ENCODE measurements around the gene AKAP6. TPM values are rescaled to one million over a fixed set of nuclear protein-coding genes. Genes with fewer than 3 reads are reported as not detected.
"Not testable (repeated sequence)": the region's sequence is repeated elsewhere in the genome, so short reads cannot be mapped to it uniquely, and the experiment has no call there.

The AKAP6 gene
- total RNA-seq, 1 donor from 2014 or later, result 5.1 TPM

GRCh38 chr14:32373174-32373573 lies 44.1 kb downstream of the AKAP6 start:
- not testable (repeated sequence) for DNase-seq (ENCODE audit: low read depth)

GRCh38 chr14:32374155-32374554 lies 45.1 kb downstream of the AKAP6 start:
- DNase-seq (ENCODE audit: low read depth), result no peak

GRCh38 chr14:32375663-32376062 lies 46.6 kb downstream of the AKAP6 start:
- no peak for DNase-seq (ENCODE audit: low read depth)

- no peak for DNase-seq (ENCODE audit: low read depth)
Measured at GRCh38 chr14:32377046-32377646, 48.0 kb downstream of the AKAP6 start.

- no peak for DNase-seq (ENCODE audit: low read depth)
Measured at GRCh38 chr14:32378284-32378683, 49.2 kb downstream of the AKAP6 start.

- DNase-seq (ENCODE audit: low read depth), result no peak
Measured at GRCh38 chr14:32379447-32379846, 50.3 kb downstream of the AKAP6 start.

GRCh38 chr14:32381869-32382268 lies 52.8 kb downstream of the AKAP6 start:
- DNase-seq (ENCODE audit: low read depth), result no peak

GRCh38 chr14:32382704-32383103 lies 53.6 kb downstream of the AKAP6 start:
- DNase-seq (ENCODE audit: low read depth), result no peak

GRCh38 chr14:32383364-32384009 lies 54.4 kb downstream of the AKAP6 start:
- DNase-seq (ENCODE audit: low read depth), result no peak

GRCh38 chr14:32384464-32384863 lies 55.4 kb downstream of the AKAP6 start:
- no peak for DNase-seq (ENCODE audit: low read depth)

- not testable (repeated sequence) for DNase-seq (ENCODE audit: low read depth)
Measured at GRCh38 chr14:32387295-32387694, 58.2 kb downstream of the AKAP6 start.

GRCh38 chr14:32393119-32393518 lies 64.0 kb downstream of the AKAP6 start:
- no peak for DNase-seq (ENCODE audit: low read depth)

- no peak for DNase-seq (ENCODE audit: low read depth)
Measured at GRCh38 chr14:32394038-32394437, 64.9 kb downstream of the AKAP6 start.

- DNase-seq (ENCODE audit: low read depth), result no peak
Measured at GRCh38 chr14:32396885-32397284, 67.8 kb downstream of the AKAP6 start.

GRCh38 chr14:32397861-32398640 lies 69.0 kb downstream of the AKAP6 start:
- DNase-seq (ENCODE audit: low read depth), result peak; percentile 96

- DNase-seq (ENCODE audit: low read depth), result no peak
Measured at GRCh38 chr14:32399920-32400319, 70.8 kb downstream of the AKAP6 start.

GRCh38 chr14:32400480-32400879 lies 71.4 kb downstream of the AKAP6 start:
- peak; percentile 59 for DNase-seq (ENCODE audit: low read depth)

- DNase-seq (ENCODE audit: low read depth), result no peak
Measured at GRCh38 chr14:32403021-32403420, 73.9 kb downstream of the AKAP6 start.

- DNase-seq (ENCODE audit: low read depth), result no peak
Measured at GRCh38 chr14:32403688-32404087, 74.6 kb downstream of the AKAP6 start.

- DNase-seq (ENCODE audit: low read depth), result no peak
Measured at GRCh38 chr14:32404784-32405573, 75.9 kb downstream of the AKAP6 start.

GRCh38 chr14:32405856-32406255 lies 76.8 kb downstream of the AKAP6 start:
- no peak for DNase-seq (ENCODE audit: low read depth)

GRCh38 chr14:32407130-32407529 lies 78.0 kb downstream of the AKAP6 start:
- DNase-seq (ENCODE audit: low read depth), result no peak

Measured in renal cortical epithelial cell (primary cell).